ENCODE results near the gene RNU2-1. TPM values are rescaled to one million over a fixed set of nuclear protein-coding genes. Genes with fewer than 3 reads are reported as not detected.
"Not testable (repeated sequence)": the region's sequence is repeated elsewhere in the genome, so short reads cannot be mapped to it uniquely, and the experiment has no call there.

RNU2-1 gene
- not detected for total RNA-seq

- DNase-seq = not testable (repeated sequence)
Observed at GRCh38 chr17:43233877-43234276, at the start of gene RNU2-1. Gene RNU2-1 (minus strand): TSS chr17:43233977.

DNA sequence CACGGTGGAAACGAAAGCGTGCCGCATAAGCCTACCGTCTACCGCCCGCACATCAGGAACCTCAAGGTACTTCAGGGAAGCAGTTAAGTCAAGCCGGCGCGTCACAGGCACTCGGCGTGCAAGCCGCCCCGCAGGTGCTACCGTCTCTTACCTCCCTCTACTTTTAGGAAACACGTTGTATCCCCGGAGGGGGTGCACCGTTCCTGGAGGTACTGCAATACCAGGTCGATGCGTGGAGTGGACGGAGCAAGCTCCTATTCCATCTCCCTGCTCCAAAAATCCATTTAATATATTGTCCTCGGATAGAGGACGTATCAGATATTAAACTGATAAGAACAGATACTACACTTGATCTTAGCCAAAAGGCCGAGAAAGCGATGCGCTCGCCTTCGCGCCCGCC is 39.1 kb upstream of the RNU2-1 start:
- DNase-seq = not testable (repeated sequence)

- not testable (repeated sequence) for DNase-seq
Observed at GRCh38 chr17:43272483-43272882, 38.7 kb upstream of the RNU2-1 start.

DNA sequence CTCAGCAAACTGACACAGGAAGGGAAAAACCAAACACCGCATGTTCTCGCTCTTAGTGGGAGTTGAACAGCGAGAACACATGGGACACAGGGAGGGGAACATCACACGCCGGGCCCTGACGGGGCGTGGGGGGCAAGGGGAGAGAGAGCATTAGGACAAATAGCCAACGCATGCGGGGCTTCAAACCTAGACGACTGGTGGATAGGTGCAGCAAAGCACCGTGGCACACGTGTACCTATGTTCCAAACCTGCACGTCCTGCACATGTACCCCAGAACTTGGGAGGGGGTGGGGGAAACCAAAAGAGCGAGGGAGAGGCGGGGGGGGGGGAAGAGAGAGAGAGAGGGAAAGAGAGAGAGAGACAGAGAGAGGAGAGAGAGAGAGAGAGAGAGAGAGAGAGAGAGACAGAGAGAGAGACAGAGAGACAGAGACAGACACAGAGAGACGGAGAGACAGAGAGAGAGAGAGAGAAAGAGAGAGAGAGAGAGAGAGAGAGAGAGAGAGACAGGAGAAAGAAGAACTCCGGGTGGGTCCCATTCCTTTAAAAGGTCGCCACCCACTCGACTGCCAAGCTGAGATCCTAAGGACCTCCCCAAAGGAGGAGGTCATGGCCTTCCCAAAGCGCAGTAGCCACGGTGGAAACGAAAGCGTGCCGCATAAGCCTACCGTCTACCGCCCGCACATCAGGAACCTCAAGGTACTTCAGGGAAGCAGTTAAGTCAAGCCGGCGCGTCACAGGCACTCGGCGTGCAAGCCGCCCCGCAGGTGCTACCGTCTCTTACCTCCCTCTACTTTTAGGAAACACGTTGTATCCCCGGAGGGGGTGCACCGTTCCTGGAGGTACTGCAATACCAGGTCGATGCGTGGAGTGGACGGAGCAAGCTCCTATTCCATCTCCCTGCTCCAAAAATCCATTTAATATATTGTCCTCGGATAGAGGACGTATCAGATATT is 37.1 kb upstream of the RNU2-1 start:
- DNase-seq = not testable (repeated sequence)

- DNase-seq = not testable (repeated sequence)
Observed at GRCh38 chr17:43246456-43246855, 12.7 kb upstream of the RNU2-1 start.

GRCh38 chr17:43240596-43241352 is 7.0 kb upstream of the RNU2-1 start:
- DNase-seq = not testable (repeated sequence)

DNA sequence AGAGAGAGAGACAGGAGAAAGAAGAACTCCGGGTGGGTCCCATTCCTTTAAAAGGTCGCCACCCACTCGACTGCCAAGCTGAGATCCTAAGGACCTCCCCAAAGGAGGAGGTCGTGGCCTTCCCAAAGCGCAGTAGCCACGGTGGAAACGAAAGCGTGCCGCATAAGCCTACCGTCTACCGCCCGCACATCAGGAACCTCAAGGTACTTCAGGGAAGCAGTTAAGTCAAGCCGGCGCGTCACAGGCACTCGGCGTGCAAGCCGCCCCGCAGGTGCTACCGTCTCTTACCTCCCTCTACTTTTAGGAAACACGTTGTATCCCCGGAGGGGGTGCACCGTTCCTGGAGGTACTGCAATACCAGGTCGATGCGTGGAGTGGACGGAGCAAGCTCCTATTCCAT is 5.8 kb upstream of the RNU2-1 start:
- DNase-seq = not testable (repeated sequence)

GRCh38 chr17:43233263-43233662 is 514 bp downstream of the RNU2-1 start:
- not testable (repeated sequence) for DNase-seq

DNA sequence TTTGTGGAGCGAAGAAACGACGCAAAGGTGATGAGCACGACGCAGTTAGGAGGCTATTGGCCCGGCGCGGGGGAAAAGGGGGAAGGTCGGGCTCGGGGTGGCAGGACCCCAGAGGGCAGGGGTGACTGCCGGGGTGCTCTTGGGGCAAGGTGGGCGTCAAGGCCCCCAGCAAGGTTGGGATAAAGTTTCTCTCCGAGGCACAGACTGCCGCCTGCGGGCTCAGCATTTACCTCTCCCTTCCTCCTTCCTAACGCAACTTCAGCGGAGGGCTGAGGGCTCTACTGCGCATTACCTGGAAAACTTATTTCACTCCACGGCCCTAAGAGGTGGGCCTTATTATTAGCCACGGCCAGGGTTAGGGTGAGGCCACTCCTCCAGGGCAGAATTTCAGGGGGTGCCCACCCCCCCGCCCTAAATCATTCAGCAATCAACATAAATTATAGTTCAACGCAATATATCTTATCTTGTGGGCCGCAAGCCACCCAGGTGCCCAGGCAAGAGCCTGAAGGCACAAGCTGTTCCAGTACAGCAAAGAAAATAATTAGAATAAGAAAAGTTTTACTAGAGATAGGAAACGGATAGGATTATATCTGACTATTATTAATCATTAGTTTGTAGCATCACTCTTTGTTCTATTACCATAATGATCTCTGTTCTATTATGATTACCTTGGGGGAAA is 1.6 kb downstream of the RNU2-1 start:
- DNase-seq = not testable (repeated sequence)

- DNase-seq = not testable (repeated sequence)
Observed at GRCh38 chr17:43231205-43232020, 2.4 kb downstream of the RNU2-1 start.

GRCh38 chr17:43228020-43228782 is 5.6 kb downstream of the RNU2-1 start, which contains the start of gene CCDC200:
Gene CCDC200 (minus strand): TSS chr17:43228623. CDS start chr17:43228554, 69 bp downstream.
- not testable (repeated sequence) for DNase-seq

DNA sequence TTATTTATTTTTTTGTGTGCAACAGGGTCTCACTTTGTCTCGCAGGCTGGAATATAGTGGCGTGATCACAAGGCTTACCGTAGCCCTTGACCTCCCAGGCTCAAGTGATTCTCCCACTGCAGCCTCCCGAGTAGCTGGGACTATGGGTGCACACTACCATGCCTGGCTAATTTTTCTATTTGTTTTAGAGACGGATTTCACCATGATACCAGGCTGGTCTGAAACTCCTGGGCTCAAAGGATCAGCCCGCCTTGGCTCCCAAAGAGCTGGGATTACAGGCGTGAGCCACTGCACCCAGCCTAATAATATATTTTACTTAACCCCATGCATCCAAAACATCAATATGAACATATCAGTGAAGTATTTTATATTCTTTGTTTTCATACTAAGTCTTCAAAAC is 7.4 kb downstream of the RNU2-1 start:
- no peak for DNase-seq

- no peak for DNase-seq
Observed at GRCh38 chr17:43224146-43224705, 9.6 kb downstream of the RNU2-1 start.

DNA sequence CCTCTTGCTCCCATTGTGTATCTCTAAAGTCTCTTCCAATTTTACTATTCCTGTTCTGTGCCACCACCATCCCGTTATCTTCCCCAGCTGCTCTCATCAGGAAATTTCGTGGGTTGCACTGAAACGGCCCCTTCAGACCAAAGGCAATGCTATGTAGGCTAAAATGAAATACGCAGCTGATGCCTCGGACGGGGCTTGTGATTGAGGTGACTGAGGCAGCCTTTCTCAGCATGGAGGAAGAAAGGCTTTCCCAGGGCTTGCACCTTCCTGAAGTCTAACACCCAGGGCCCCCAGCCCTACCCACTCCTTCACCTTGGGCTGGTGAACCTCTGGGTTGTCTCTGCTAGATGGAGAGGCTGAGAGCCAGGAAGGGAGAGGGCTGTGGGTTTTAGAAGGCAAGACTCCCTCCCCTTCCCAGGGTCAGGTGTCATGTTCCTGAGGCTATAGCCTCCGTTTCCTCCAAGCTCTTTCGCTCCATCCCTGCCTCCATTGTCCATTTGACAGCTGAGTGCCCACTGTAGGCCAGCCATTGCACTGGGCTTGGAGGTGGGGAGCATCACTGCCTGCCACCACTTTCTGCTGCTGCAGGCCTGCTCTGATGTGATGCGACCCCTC is 13.2 kb downstream of the RNU2-1 start:
- DNase-seq = no peak

DNA sequence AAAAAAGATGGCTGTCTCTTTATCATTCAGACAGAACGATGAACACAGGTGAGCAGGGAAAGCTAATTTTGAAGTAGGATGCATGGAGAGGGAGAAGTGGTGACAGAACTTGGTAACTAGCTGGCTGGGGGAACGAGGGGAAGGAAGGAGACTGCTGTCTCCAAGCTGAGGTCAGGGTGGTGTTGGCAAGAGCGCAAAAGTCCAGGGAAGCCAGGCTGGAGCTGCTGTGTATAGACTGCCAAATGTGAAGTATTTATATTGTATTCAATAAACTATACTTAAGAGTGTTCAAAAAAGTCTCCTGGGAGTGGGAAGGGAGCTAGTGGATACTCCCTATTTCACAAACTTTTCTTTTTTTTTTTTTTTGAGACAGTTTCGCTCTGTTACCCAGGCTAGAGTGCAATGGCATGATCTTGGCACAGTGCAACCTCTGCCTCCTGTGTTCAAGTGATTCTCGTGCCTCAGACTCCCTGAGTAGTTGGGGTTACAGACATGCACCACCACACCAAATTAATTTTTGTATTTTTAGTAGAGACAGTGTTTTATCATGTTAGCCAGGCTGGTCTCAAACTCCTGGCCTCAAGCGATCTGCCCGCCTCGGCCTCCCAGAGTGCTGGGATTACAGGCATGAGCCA is 13.9 kb downstream of the RNU2-1 start:
- no peak for DNase-seq

- DNase-seq = no peak
Observed at GRCh38 chr17:43219001-43219400, 14.8 kb downstream of the RNU2-1 start.

GRCh38 chr17:43217614-43218087 is 16.1 kb downstream of the RNU2-1 start:
- no peak for DNase-seq

- no peak for DNase-seq
Observed at GRCh38 chr17:43216762-43217613, 16.8 kb downstream of the RNU2-1 start.

Measured in occipital lobe (tissue), 2 donors.